ENCODE data around the gene DCUN1D4.

DCUN1D4 gene

GRCh38 chr4:51855751-51856150 is 12.8 kb downstream of the DCUN1D4 start:
- no peak for TF ChIP-seq CTCF (IDR thresholded peaks at IDR 0.05; ENCODE audit: insufficient read depth, low read length, poor library complexity, severe bottlenecking)
- no peak for TF ChIP-seq EZH2phosphoT487 (conservative IDR thresholded peaks at IDR 0.05; ENCODE audit: low read length)
- no peaks in the 10 kb centered on the region for H3F3A ChIP-seq (ENCODE audit: insufficient read depth)
- H3K9ac ChIP-seq (ENCODE audit: low read length) = no peak overlapping the region
- no peaks in the 10 kb centered on the region for H3K9me3 ChIP-seq (ENCODE audit: insufficient read depth, low read length)
- H3K9me2 ChIP-seq (replicated peaks; ENCODE audit: insufficient read depth, low read length) = no peaks in the 10 kb centered on the region
- peaks cover 29% of the 10 kb centered on the region for H4K20me1 ChIP-seq (ENCODE audit: low read depth, low read length)
- no peak overlapping the region for H3K27ac ChIP-seq (ENCODE audit: low read depth, low read length)
- no peak overlapping the region for H3K4me3 ChIP-seq (ENCODE audit: insufficient read depth, low read length, poor library complexity, severe bottlenecking)
- no peak overlapping the region for H2AFZ ChIP-seq (ENCODE audit: low read depth, low read length, severe bottlenecking)
- no peaks in the 10 kb centered on the region for H3K27me3 ChIP-seq (ENCODE audit: low read length)
- H3K4me2 ChIP-seq (ENCODE audit: low read depth, low read length, poor library complexity, severe bottlenecking) = no peak overlapping the region
- H3K36me3 ChIP-seq (ENCODE audit: low read length) = no peaks in the 10 kb centered on the region
- H3K79me2 ChIP-seq (ENCODE audit: insufficient read depth, low read length) = peaks cover 100% of the 10 kb centered on the region

GRCh38 chr4:51858605-51859202 is 15.8 kb downstream of the DCUN1D4 start:
- TF ChIP-seq EZH2phosphoT487 (conservative IDR thresholded peaks at IDR 0.05; ENCODE audit: low read length) (no peak), CTCF (IDR thresholded peaks at IDR 0.05; ENCODE audit: insufficient read depth, low read length, poor library complexity, severe bottlenecking) (no peak)

GRCh38 chr4:51859476-51860031 is 16.6 kb downstream of the DCUN1D4 start:
- Histone ChIP-seq H3K9ac (ENCODE audit: low read length) (no peak overlapping the region), H3K4me2 (ENCODE audit: low read depth, low read length, poor library complexity, severe bottlenecking) (no peak overlapping the region), H3K9me2 (replicated peaks; ENCODE audit: insufficient read depth, low read length) (no peaks in the 10 kb centered on the region), H3K9me3 (ENCODE audit: insufficient read depth, low read length) (no peaks in the 10 kb centered on the region), H3K79me2 (ENCODE audit: insufficient read depth, low read length) (peaks cover 82% of the 10 kb centered on the region), H3K4me3 (ENCODE audit: insufficient read depth, low read length, poor library complexity, severe bottlenecking) (no peak overlapping the region), H3K36me3 (ENCODE audit: low read length) (peaks cover 13% of the 10 kb centered on the region), H2AFZ (ENCODE audit: low read depth, low read length, severe bottlenecking) (no peak overlapping the region), H3F3A (ENCODE audit: insufficient read depth) (no peaks in the 10 kb centered on the region), H3K27ac (ENCODE audit: low read depth, low read length) (no peak overlapping the region), H4K20me1 (ENCODE audit: low read depth, low read length) (peaks cover 34% of the 10 kb centered on the region), H3K27me3 (ENCODE audit: low read length) (no peaks in the 10 kb centered on the region)
- TF ChIP-seq CTCF (IDR thresholded peaks at IDR 0.05; ENCODE audit: insufficient read depth, low read length, poor library complexity, severe bottlenecking) (no peak), EZH2phosphoT487 (conservative IDR thresholded peaks at IDR 0.05; ENCODE audit: low read length) (no peak)

More at GRCh38 chr4:51858605-51859202, 15.8 kb downstream of the DCUN1D4 start:
- Histone ChIP-seq H3F3A (ENCODE audit: insufficient read depth) (no peaks in the 10 kb centered on the region), H2AFZ (ENCODE audit: low read depth, low read length, severe bottlenecking) (no peak overlapping the region), H3K27ac (ENCODE audit: low read depth, low read length) (no peak overlapping the region), H3K27me3 (ENCODE audit: low read length) (no peaks in the 10 kb centered on the region), H4K20me1 (ENCODE audit: low read depth, low read length) (peaks cover 34% of the 10 kb centered on the region), H3K36me3 (ENCODE audit: low read length) (peaks cover 5% of the 10 kb centered on the region; the same call in 1 of the 2 replicates), H3K4me2 (ENCODE audit: low read depth, low read length, poor library complexity, severe bottlenecking) (no peak overlapping the region), H3K4me3 (ENCODE audit: insufficient read depth, low read length, poor library complexity, severe bottlenecking) (no peak overlapping the region), H3K9me2 (replicated peaks; ENCODE audit: insufficient read depth, low read length) (no peaks in the 10 kb centered on the region), H3K79me2 (ENCODE audit: insufficient read depth, low read length) (peaks cover 91% of the 10 kb centered on the region), H3K9me3 (ENCODE audit: insufficient read depth, low read length) (no peaks in the 10 kb centered on the region), H3K9ac (ENCODE audit: low read length) (no peak overlapping the region)

Data from SU-DHL-6 (cell line).